Panc1 (cell line): ENCODE measurements around the gene CDKN1C. TPM values are rescaled to one million over a fixed set of nuclear protein-coding genes. Genes with fewer than 3 reads are reported as not detected.

Experiments used
- ATAC-seq: fragments of 200-7000 bp; cut with Tn5 transposase; 2 replicates; pipeline ENCODE4 v1.9.1; 2020; ENCODE audit warnings: mild to moderate bottlenecking, moderate library complexity
- BruUV-seq: library from RNA; stranded (reverse); fragments of 400-500 nt; replicated peaks from 2 replicates; lab custom pipeline; 2021; lab: Mats Ljungman, UMichigan
- CTCF ChIA-PET: fragments of 300-600 bp; sonication (Branson Sonifier 250); formaldehyde crosslinking; loops from one replicate; lab custom pipeline; 2022; ENCODE audit warnings: antibody characterized with exemption; lab: Charles Lee
- POLR2A ChIA-PET: fragments of 300-600 bp; sonication (Branson Sonifier 250); formaldehyde crosslinking; loops from one replicate; lab custom pipeline; 2022; ENCODE audit warnings: antibody characterized with exemption; lab: Charles Lee
- DNase-seq: peaks from one replicate; pipeline ENCODE4 v3.0.0-alpha.2; 2010; ENCODE audit warnings: low read depth, low spot score
- H3K27ac ChIP-seq: 2 replicates; pipeline ENCODE4 v1.5.1; 2011; ENCODE audit warnings: mild to moderate bottlenecking, low read length, inconsistent platforms
- H3K27me3 ChIP-seq: fragments of 200-500 bp; sonication (Bioruptor generic); 2 replicates; pipeline ENCODE4 v1.6.0; 2014; ENCODE audit warnings: low read length, inconsistent platforms; ENCODE audit not compliant: control insufficient read depth, insufficient read depth
- H3K36me3 ChIP-seq: fragments of 200-500 bp; sonication (Bioruptor generic); 2 replicates; pipeline ENCODE4 v1.5.1; 2014; ENCODE audit warnings: inconsistent platforms, mild to moderate bottlenecking, low read length, moderate library complexity; ENCODE audit not compliant: control insufficient read depth, insufficient read depth
- H3K4me1 ChIP-seq: 2 replicates; pipeline ENCODE4 v1.5.1; 2011; ENCODE audit warnings: inconsistent platforms, mild to moderate bottlenecking, low read length, moderate library complexity; ENCODE audit not compliant: control insufficient read depth, insufficient read depth
- H3K4me3 ChIP-seq, 2 experiments: 2 replicates each; pipeline ENCODE4 v1.5.1; 2011 to 2012; ENCODE audit warnings: low read depth in 2 of 2, low read length in 2 of 2, mild to moderate bottlenecking in 2 of 2, inconsistent platforms in 1 of 2, moderate library complexity in 1 of 2
- H3K9me3 ChIP-seq: fragments of 200-500 bp; sonication (Bioruptor generic); 2 replicates; pipeline ENCODE4 v1.5.1; 2014; ENCODE audit warnings: low read depth, mild to moderate bottlenecking, inconsistent platforms, low read length, moderate library complexity; ENCODE audit not compliant: control insufficient read depth, insufficient read depth
- POLR2AphosphoS5 ChIP-seq: IDR thresholded peaks from 2 replicates; pipeline ENCODE4 v1.6.1; 2012; ENCODE audit warnings: mild to moderate bottlenecking, low read depth, low read length, moderate library complexity
- TCF7L2 ChIP-seq: IDR thresholded peaks from 2 replicates; pipeline ENCODE4 v1.6.1; 2011; ENCODE audit warnings: mild to moderate bottlenecking, low read depth, low read length, inconsistent platforms
- in situ Hi-C: cut with HindIII; loops from 2 replicates; pipeline ENCODE4 v1.10.0; 2016; ENCODE audit warnings: low sequenced_read_pairs, low pct_unique_long_range_greater_than_20kb
- intact Hi-C: fragments of 100-400 bp; cut with micrococcal nuclease; formaldehyde crosslinking; loops from one replicate; pipeline ENCODE4 v1.10.0; 2022; ENCODE audit not compliant: unreplicated experiment
- total RNA-seq: library from RNA; stranded (reverse); gene quantifications from one replicate; pipeline ENCODE4 v1.2.1, GENCODE V29; 2021; ENCODE audit not compliant: unreplicated experiment
- TF ChIP-seq, protein P1 (sequence below), 2 experiments: IDR thresholded peaks; 2 replicates each; pipeline ENCODE4 v1.6.1; 2011 to 2012; ENCODE audit warnings: low read depth in 2 of 2, control low read depth in 1 of 2, low read length in 1 of 2, mild to moderate bottlenecking in 1 of 2, moderate library complexity in 1 of 2; ENCODE audit not compliant: insufficient read depth in 1 of 2
- TF ChIP-seq, protein P2 (sequence below): fragments of 450-650 bp; IDR thresholded peaks from 2 replicates; pipeline ENCODE4 v1.5.1; 2017; ENCODE audit warnings: mild to moderate bottlenecking

The CDKN1C gene
- total RNA-seq, 1 experiment from 2014 or later: 4.6 TPM

DNA sequence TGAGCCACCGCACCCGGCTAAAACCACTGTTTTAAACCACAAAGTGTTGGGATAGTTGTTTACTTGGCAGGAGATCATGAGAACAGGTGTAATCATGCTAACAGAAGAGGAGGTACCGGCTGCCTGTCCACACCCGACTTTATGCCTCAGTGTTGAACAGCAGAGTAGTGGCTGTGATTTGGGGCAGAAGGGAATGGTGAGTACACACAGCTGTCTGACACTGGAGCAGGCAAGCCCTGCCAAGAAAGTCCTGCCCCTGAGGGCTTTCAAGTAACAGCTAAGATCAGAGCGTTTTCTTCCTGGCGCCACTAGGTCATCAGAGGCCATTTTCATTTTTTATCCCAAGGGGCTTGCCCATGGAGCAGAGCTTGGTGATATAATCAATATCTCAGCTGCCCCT is 8.1 kb downstream of the CDKN1C start:
- no peak for TF ChIP-seq TCF7L2
- TF ChIP-seq, protein P1, sequence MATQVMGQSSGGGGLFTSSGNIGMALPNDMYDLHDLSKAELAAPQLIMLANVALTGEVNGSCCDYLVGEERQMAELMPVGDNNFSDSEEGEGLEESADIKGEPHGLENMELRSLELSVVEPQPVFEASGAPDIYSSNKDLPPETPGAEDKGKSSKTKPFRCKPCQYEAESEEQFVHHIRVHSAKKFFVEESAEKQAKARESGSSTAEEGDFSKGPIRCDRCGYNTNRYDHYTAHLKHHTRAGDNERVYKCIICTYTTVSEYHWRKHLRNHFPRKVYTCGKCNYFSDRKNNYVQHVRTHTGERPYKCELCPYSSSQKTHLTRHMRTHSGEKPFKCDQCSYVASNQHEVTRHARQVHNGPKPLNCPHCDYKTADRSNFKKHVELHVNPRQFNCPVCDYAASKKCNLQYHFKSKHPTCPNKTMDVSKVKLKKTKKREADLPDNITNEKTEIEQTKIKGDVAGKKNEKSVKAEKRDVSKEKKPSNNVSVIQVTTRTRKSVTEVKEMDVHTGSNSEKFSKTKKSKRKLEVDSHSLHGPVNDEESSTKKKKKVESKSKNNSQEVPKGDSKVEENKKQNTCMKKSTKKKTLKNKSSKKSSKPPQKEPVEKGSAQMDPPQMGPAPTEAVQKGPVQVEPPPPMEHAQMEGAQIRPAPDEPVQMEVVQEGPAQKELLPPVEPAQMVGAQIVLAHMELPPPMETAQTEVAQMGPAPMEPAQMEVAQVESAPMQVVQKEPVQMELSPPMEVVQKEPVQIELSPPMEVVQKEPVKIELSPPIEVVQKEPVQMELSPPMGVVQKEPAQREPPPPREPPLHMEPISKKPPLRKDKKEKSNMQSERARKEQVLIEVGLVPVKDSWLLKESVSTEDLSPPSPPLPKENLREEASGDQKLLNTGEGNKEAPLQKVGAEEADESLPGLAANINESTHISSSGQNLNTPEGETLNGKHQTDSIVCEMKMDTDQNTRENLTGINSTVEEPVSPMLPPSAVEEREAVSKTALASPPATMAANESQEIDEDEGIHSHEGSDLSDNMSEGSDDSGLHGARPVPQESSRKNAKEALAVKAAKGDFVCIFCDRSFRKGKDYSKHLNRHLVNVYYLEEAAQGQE (IDR thresholded peaks at IDR 0.05; ENCODE audit: insufficient read depth in 1 of 2, low read depth in 2 of 2, low read length in 1 of 2): no peak
- TF ChIP-seq, protein P2, sequence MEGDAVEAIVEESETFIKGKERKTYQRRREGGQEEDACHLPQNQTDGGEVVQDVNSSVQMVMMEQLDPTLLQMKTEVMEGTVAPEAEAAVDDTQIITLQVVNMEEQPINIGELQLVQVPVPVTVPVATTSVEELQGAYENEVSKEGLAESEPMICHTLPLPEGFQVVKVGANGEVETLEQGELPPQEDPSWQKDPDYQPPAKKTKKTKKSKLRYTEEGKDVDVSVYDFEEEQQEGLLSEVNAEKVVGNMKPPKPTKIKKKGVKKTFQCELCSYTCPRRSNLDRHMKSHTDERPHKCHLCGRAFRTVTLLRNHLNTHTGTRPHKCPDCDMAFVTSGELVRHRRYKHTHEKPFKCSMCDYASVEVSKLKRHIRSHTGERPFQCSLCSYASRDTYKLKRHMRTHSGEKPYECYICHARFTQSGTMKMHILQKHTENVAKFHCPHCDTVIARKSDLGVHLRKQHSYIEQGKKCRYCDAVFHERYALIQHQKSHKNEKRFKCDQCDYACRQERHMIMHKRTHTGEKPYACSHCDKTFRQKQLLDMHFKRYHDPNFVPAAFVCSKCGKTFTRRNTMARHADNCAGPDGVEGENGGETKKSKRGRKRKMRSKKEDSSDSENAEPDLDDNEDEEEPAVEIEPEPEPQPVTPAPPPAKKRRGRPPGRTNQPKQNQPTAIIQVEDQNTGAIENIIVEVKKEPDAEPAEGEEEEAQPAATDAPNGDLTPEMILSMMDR: no peak
- DNase-seq: no peak
- ChIA-PET CTCF (no interaction called here), POLR2A (interaction anchor here (0.6 kb wide), 1 partner anchor 499 kb away, joined by 5 read pairs; no protein-coding TSS in a partner anchor)
- H3K27me3 ChIP-seq: no peaks in the 10 kb centered on the region
- no peak for ATAC-seq
- no peaks in the 10 kb centered on the region for H3K4me1 ChIP-seq
- no peak overlapping the region for H3K4me3 ChIP-seq
- BruUV-seq: no TSS peak
- no peak overlapping the region for H3K27ac ChIP-seq
- H3K36me3 ChIP-seq: no peaks in the 10 kb centered on the region
- in situ Hi-C loops: no loop called here
- H3K9me3 ChIP-seq: no peaks in the 10 kb centered on the region
- intact Hi-C loops: no loop called here

DNA sequence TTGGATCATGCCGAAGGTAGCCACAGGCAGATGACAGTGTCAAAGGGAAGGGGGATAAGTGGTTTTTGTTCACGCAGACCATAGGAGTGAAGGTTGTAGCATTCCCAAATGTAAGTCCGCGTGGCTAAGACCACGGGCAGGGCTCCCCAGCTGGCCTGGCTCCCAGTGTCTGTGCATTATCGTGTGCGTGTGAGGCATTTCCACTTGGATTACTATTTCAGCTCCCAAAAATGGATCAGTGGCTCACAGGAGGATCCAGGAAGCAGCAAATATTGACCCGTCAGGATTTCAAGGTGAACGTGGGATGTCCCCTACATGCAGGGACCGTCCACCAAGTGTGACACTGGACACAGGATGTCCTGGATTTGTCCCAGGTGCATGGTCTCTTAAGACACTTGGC is 10.6 kb downstream of the CDKN1C start:
- intact Hi-C loops: no loop called here
- no peak for TF ChIP-seq POLR2AphosphoS5

DNA sequence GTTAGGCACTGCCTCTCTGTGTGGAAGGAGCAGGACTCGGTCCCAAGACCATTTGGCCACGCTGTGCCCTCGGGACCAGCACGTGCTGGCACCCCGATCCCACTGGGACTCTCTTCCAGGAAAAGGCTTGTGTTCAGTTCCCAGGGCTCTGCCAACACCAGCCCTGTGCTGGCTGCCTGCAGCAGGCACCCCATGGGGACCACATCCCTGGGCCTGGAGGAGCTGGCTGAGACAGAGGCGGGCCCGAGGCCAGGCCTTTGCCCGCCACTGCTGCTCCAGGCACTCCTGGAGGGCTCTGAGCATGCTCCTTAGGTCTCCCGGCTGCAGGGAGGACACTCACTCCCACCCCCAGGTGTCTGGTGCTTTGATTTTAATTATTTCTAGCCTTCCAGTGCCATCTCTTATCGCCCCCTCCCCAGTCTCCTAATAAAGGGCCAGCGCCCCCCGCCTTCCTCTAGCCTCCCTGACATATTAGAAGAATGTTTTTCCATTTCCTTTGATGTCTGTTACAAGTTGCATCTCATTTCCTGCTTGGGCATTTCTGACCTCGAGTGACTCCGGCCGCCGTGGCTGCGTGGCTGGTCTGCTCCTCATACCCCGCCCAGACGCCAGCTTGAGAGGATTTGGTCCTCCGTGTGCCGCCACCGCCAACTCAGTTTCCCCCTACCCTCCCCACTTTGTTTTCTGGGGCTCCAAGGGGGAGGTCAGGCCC is 14.4 kb downstream of the CDKN1C start:
- peak; percentile 71 for ATAC-seq
- TF ChIP-seq, protein P2: no peak
- TF ChIP-seq TCF7L2: peak; percentile 74
- no peak for TF ChIP-seq POLR2AphosphoS5
- in situ Hi-C loops (no loop called here), intact Hi-C loops (no loop called here)
- no peaks in the 10 kb centered on the region for H3K9me3 ChIP-seq
- H3K4me1 ChIP-seq: no peaks in the 10 kb centered on the region
- no peaks in the 10 kb centered on the region for H3K36me3 ChIP-seq
- no peak overlapping the region for H3K4me3 ChIP-seq
- CTCF ChIA-PET: no interaction called here
- POLR2A ChIA-PET: no interaction called here
- no peaks in the 10 kb centered on the region for H3K27me3 ChIP-seq
- DNase-seq: no peak
- H3K27ac ChIP-seq: no peak overlapping the region
- no TSS peak for BruUV-seq

More for the DNA sequence above, 10.6 kb downstream of the CDKN1C start:
- no TSS peak for BruUV-seq
- H3K36me3 ChIP-seq: no peaks in the 10 kb centered on the region
- H3K9me3 ChIP-seq: no peaks in the 10 kb centered on the region
- in situ Hi-C loops: no loop called here
- POLR2A ChIA-PET: no interaction called here
- ATAC-seq (no peak), DNase-seq (no peak)
- no peaks in the 10 kb centered on the region for H3K4me1 ChIP-seq
- H3K4me3 ChIP-seq: no peak overlapping the region
- H3K27ac ChIP-seq: no peak overlapping the region
- CTCF ChIA-PET: no interaction called here
- no peaks in the 10 kb centered on the region for H3K27me3 ChIP-seq
